ENCODE measurements around the gene ACO2.

ACO2 gene

DNA sequence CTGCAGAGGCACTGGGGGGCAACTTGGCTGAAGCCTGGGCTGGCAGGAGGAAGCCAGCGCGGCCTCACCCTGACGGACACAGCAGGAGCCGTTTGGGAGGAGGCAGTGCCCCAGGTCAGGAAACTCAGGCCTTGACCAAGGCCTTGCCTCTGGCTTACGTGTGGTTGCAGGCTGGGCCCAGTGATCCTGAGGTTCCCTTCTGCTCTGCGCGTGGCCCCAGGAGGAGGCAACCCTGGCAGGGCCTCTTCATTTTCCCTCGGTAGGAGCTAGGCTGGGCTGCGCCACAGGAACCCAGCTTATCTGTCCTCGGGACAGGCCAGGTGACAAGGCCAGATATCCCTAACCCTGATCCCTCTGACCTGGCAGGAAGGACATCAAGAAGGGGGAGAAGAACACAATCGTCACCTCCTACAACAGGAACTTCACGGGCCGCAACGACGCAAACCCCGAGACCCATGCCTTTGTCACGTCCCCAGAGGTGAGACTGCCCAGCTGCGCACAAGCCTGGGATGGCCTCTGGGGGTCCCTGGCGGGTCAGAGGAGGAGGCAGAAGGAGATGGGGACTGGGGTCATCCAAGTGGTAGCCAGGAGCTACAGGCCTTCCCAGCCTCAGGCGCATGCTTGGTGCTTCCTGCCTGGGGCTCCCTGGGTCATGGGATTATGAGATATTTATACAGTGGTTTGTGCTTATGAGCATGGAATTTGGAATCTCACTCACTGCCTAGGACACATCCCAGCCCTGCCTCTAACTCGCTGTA is 54.7 kb downstream of the ACO2 start:
- DNase-seq (ENCODE audit: low read depth) = no peak

GRCh38 chr22:41524251-41524661 is 55.3 kb downstream of the ACO2 start:
- DNase-seq (ENCODE audit: low read depth) = no peak

GRCh38 chr22:41524809-41525449 is 56.0 kb downstream of the ACO2 start:
- DNase-seq (ENCODE audit: low read depth) = peak; percentile 59

GRCh38 chr22:41525450-41526225 is 56.7 kb downstream of the ACO2 start:
- DNase-seq (ENCODE audit: low read depth) = no peak

GRCh38 chr22:41526226-41526829 is 57.4 kb downstream of the ACO2 start:
- DNase-seq (ENCODE audit: low read depth) = no peak

DNA sequence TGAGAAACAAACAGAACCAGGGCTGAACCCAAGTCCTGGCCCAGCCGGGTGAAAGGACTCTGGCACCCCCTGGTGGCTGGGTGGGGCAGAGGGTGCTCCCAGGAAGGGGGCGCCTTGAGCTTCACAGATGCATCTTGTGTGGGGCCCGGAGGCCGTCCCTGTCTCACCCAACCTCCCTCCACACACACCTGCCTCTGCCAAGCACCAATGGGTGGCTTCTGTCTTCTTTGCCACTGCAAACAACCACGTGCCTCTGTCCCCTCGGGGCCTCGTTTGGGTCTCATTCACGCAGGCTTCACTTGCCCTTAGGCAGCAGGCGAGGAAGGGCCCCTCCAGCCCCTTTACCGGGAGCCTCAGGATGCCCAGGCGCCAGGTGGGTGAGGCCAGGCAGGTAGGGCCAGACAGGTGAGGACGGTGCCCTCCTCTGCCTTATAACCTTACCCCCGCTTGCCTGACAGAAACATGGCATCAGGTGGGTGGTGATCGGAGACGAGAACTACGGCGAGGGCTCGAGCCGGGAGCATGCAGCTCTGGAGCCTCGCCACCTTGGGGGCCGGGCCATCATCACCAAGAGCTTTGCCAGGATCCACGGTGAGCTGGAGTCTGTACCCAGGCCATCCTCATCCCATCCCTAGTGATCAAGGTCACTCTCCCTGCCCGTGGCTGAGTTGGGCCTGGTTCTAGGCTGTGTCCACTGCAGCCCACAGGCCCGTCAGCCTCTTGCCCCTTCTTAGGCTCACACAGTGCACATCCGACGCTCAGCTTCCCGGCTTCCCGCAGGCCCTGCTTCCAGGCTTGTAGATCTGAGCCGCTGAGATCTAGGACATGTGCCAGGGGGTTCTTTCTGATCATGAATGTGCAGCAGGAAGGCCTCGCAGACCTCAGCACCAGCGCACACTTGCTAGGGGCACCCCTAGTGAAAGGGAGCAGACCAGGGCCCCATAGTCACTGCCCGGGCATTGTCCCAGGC is 58.2 kb downstream of the ACO2 start:
- peak; percentile 61 for DNase-seq (ENCODE audit: low read depth)

DNA sequence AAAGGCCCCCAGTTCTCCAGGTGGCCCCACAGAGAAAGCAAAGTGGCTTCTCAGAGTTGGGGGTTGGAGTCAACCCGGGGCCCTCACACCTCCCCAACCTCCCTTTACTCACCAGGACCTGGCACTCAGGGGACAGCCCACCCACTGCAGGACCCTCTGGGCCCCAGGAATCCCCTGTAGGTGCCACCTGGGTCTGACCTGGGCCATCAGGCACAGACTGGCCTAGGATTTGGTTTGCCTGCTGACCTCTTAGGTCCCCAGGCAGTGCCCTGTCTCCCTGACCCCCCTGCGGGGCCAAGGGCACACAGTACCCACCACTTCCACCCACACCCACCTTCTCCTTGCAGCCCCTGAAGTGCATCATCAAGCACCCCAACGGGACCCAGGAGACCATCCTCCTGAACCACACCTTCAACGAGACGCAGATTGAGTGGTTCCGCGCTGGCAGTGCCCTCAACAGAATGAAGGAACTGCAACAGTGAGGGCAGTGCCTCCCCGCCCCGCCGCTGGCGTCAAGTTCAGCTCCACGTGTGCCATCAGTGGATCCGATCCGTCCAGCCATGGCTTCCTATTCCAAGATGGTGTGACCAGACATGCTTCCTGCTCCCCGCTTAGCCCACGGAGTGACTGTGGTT is 59.3 kb downstream of the ACO2 start:
- DNase-seq (ENCODE audit: low read depth) = no peak

- DNase-seq (ENCODE audit: low read depth) = no peak
Observed at GRCh38 chr22:41528938-41529561, 60.1 kb downstream of the ACO2 start.

DNA sequence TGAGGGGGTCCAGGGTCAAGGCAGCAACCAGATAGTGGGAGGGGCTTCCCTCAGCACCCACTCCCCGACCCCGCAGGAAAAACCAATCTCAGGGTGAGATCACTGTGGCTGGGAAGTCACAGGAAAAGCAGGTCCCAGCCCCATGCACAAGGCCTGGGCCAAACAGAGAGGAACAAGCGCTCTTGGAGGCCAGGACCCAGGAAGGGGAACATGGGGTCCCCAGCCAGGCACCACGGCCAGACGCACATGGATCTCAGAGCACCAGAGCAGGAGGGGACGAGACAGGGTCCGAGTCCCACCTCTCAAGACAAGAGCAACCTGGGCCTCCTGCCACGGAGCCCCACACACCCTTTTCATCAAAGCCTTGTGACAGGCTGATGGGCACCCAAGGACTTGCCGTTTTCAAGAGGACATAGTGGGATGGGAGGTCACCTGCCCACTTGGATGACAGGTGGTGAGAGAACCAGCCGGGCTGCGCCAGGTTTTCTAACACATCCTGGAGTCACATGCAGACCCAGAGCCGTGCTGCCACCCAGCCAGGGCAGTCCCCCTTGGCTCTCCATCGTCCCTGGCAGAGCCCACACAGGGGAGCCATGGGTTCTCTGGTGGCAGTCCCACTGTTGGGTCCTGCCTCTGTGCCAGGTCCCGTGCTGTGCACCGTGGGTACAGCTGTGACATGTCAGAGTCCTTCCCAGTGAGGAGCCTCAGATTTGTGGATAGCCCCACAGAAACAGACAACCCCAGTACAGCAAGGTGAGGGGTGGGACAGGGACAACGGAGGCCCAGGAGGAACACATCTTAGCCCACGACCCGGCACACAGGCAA is 62.2 kb downstream of the ACO2 start:
- no peak for DNase-seq (ENCODE audit: low read depth)

GRCh38 chr22:41531715-41532477 is 63.0 kb downstream of the ACO2 start:
- DNase-seq (ENCODE audit: low read depth) = no peak

DNA sequence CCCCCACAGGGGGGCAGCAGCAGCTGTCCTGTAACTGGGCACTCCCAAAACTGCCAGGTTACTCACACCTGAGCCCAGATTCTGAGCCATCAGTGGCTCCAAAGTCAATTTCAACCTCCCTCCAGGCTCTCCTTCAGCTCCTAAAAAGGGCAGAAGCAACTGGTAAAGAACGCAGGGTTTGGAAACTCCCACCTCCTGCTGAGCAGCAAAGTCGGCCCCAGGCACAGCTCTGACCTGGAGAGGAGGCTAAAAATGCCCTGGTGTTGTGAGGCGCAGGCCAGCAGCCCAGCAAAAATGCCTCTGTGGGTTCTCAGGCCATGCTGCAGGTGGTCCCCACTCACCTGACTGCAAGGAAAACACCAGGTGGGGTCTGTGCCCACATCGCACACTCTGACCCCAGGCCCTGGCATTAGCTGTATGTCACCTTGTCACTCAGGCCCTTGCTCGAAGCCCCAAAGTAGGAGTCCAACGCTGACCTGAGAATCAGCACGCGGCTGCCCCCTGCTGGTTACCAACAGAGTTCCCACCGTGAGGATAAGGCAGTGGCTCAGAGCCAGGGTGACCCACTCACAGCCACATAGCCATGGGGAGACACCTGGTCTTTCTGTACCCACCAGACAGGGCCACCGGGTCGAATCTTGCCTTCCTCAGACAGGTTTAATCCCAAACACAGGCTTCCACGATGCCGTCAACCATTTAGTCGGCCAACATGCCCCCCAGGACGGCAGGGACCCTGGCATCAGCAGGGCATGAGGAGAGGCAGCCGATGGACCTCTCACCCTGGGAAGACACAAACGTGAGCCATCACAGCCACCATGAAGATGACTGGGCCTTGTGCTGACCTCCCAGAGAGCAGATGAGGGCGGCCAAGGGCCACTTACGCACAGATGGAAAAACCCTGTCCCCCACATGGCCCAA is 64.2 kb downstream of the ACO2 start:
- peak; percentile 48 for DNase-seq (ENCODE audit: low read depth)

GRCh38 chr22:41534219-41534618 is 65.3 kb downstream of the ACO2 start:
- DNase-seq (ENCODE audit: low read depth) = no peak

DNA sequence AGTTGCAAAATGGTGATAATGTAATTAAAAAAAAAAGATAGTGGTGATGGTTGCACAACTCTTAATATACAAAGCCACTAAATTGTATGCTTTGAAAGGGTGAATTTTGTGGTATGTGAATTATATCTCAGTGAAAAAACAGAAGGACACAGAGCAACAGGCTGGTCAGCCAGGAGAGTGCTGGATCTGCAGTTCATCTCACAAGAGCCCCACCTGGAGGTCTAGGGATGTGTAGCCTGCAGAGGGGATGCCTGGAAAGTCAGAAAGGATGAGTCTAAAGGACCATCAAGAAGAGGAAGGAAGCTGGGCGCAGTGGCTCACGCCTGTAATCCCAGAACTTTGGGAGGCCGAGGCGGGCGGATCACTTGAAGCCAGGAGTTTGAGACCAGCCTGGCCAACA is 66.3 kb downstream of the ACO2 start:
- no peak for DNase-seq (ENCODE audit: low read depth)

- no peak for DNase-seq (ENCODE audit: low read depth)
Observed at GRCh38 chr22:41537203-41537602, 68.3 kb downstream of the ACO2 start.

GRCh38 chr22:41538583-41538982 is 69.7 kb downstream of the ACO2 start:
- no peak for DNase-seq (ENCODE audit: low read depth)

- DNase-seq (ENCODE audit: low read depth) = no peak
Observed at GRCh38 chr22:41539146-41540005, 70.5 kb downstream of the ACO2 start.

DNA sequence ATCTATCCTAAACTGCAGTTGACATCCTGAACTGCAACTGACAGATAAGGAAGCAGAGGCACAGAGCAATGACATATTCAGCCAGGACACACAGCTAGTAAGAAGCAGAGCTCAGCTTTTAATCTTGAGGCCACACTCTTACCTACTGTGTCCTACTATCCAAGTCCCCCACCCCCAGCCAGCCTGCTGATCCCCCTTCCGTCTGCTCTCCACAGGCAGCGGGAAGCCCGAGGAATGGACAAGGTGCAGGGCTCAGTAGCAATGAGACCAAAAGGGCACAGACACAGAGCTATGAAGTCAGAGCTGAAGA is 71.0 kb downstream of the ACO2 start:
- no peak for DNase-seq (ENCODE audit: low read depth)
